Measurements from ENCODE around the gene PFAS.

PFAS gene

DNA sequence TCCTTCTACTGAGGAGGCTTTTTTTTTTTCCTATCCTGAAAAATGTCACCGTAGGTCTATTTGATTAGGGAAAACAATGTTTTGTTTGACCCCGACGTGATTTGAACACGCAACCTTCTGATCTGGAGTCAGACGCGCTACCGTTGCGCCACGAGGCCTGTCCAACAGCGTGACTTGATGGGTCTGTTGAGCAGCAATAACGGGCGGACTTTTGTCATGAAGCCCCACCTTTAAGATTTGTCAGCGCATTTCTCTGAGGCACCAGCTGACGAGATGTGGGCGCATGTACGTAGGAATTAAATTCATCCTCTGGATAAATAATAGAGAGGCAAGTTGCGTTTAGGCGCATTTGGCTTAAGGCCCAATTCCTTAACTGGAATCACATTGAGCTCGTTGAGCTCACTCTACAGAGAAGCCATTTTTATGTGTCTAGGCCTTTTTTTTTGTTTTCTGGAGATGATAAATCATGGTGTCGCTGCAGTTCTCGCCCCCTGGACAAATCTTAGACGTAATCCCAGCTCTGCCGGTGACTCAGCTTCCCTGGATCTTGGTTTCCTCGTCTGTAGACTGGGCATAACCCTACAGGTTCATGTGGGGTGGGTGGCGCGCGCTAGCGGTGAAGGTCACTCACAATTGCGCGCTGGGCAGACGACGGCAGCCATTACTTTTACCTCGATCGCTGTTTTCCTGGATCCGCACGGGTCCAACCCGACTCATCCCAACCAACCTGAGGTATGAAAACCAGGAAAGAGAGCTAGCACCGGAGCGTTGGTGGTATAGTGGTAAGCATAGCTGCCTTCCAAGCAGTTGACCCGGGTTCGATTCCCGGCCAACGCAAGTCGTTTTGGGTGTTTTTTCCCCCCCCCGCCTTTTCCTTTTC is 28.1 kb upstream of the PFAS start:
- peak overlapping the region; percentile 90 for H3K27ac ChIP-seq
- TF ChIP-seq CTCF (conservative IDR thresholded peaks at IDR 0.05) = no peak

DNA sequence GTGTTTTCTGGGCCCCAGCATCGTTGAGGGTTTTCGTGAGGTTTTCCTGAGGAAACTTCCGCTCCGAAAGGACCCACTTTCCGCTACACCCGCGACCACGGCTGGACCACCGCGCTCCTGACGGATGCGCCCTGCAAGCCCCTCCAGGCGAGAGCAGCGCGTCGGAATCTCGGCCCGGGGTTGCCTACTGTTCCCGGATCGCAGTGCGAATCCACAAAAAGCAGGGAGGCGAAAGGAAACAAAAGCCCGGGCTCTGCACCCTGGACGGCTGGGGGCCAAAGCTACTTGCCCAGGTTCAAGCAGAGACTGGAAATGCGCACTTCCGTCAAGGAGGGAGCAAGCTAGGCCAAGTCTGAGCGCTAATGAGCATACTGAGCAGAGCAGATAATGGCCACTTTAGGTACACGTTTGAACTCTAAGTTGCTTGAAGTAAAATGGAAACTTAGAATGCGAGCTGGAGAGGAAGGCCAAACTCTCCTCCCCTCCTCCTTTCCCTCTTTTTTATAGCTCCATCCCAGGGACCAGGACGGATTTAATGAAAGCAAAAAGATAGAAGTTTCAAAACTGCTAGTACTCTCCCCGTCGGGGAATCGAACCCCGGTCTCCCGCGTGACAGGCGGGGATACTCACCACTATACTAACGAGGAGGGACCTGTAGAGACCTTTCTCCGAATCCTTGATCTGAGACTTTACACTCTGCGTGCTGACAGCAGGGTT is 27.3 kb upstream of the PFAS start:
- no peak for TF ChIP-seq CTCF (conservative IDR thresholded peaks at IDR 0.05)
- H3K27ac ChIP-seq = peak overlapping the region; percentile 90

- peak overlapping the region; percentile 90 for H3K27ac ChIP-seq
- no peak for TF ChIP-seq CTCF (conservative IDR thresholded peaks at IDR 0.05)
Measured at GRCh38 chr17:8222380-8222629, 26.8 kb upstream of the PFAS start.

- no peak for TF ChIP-seq CTCF (conservative IDR thresholded peaks at IDR 0.05)
- peak overlapping the region; percentile 90 for H3K27ac ChIP-seq
Measured at GRCh38 chr17:8222630-8223355, 26.3 kb upstream of the PFAS start.

- TF ChIP-seq CTCF (conservative IDR thresholded peaks at IDR 0.05) = no peak
- H3K27ac ChIP-seq = peak overlapping the region; percentile 90
Measured at GRCh38 chr17:8223356-8224126, 25.5 kb upstream of the PFAS start.

DNA sequence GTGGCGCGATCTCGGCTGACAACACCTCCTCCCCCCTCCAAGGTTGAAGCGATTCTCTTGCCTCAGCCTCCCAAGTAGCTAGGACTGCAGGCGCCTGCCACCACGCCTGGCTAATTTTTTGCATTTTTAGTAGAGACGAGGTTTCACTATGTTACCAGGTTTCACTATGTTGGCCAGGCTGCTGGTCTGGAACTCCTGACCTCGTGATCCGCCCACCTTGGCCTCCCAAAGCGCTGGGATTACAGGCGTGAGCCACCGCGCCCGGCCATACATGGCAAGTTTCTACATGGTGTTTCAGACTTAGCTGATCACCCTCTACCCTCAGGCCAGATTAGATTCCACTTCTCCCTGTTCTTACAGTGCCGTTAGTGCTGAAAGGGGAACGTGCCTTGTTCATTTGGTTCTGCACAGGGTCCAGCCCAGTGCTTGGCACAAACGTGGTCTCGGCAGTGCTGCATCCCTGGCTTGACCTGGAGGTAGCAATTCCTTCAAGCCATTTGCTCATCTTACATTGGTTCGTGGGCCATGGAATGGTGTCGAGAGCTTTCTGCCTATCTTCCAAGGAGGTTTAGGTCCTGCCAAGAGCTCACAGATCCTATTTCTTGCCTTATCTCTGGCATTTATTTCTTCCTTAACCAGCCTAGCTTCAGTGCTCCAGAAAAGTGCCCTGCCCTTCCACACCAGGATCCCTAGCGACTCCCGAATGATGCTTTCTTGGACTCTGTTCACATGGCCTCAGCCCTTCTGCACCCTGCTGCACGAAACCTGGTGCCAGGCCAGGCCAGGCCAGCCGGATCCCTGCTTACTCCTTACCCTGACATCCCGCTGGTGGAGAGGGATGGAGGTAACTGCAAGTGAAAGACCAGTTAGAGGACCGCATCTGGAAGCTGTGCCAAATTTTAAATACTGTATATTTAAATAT is 23.9 kb upstream of the PFAS start:
- H3K27ac ChIP-seq = no peak overlapping the region; the same call in 1 of the 2 replicates
- TF ChIP-seq CTCF (conservative IDR thresholded peaks at IDR 0.05) = no peak
